Measurements from ENCODE around the gene CHST8. TPM values are rescaled to one million over a fixed set of nuclear protein-coding genes. Genes with fewer than 3 reads are reported as not detected.

CHST8 gene
- total RNA-seq, 1 experiment from 2014 or later: 25.7 TPM

- no peaks in the 10 kb centered on the region for H3K27me3 ChIP-seq
- DNase-seq: peak; percentile 96
- H3K27ac ChIP-seq: peak overlapping the region; percentile 100
- peaks cover 75% of the 10 kb centered on the region for H3K4me1 ChIP-seq
- H3K36me3 ChIP-seq: no peaks in the 10 kb centered on the region
- no peaks in the 10 kb centered on the region for H3K9me3 ChIP-seq (replicated peaks)
- H3K4me3 ChIP-seq: peak overlapping the region; percentile 5
Measured at GRCh38 chr19:33724721-33725060, 102.9 kb downstream of the CHST8 start.

GRCh38 chr19:33725567-33725966 lies 103.8 kb downstream of the CHST8 start:
- H3K27me3 ChIP-seq: no peaks in the 10 kb centered on the region
- H3K4me1 ChIP-seq: peaks cover 83% of the 10 kb centered on the region
- H3K36me3 ChIP-seq: no peaks in the 10 kb centered on the region
- peak overlapping the region; percentile 100 for H3K27ac ChIP-seq
- no peaks in the 10 kb centered on the region for H3K9me3 ChIP-seq (replicated peaks)
- no peak for DNase-seq
- H3K4me3 ChIP-seq: no peak overlapping the region

- peak; percentile 93 to 94 for DNase-seq
- Histone ChIP-seq H3K4me1 (peaks cover 94% of the 10 kb centered on the region), H3K27me3 (no peaks in the 10 kb centered on the region), H3K27ac (peak overlapping the region; percentile 100), H3K36me3 (no peaks in the 10 kb centered on the region), H3K9me3 (replicated peaks) (no peaks in the 10 kb centered on the region), H3K4me3 (peak overlapping the region; percentile 54)
Measured at GRCh38 chr19:33726756-33727155, 105.0 kb downstream of the CHST8 start.

GRCh38 chr19:33727331-33727998 lies 105.7 kb downstream of the CHST8 start:
- Histone ChIP-seq H3K4me1 (peaks cover 90% of the 10 kb centered on the region), H3K4me3 (peak overlapping the region; percentile 54), H3K27me3 (no peaks in the 10 kb centered on the region), H3K36me3 (no peaks in the 10 kb centered on the region), H3K27ac (peak overlapping the region; percentile 100), H3K9me3 (replicated peaks) (no peaks in the 10 kb centered on the region)
- DNase-seq: peak; percentile 98 to 99

- H3K36me3 ChIP-seq: no peaks in the 10 kb centered on the region
- H3K4me1 ChIP-seq: peaks cover 88% of the 10 kb centered on the region
- H3K27me3 ChIP-seq: no peaks in the 10 kb centered on the region
- H3K27ac ChIP-seq: peak overlapping the region; percentile 100
- peak overlapping the region; percentile 54 for H3K4me3 ChIP-seq
- H3K9me3 ChIP-seq (replicated peaks): peaks cover 4% of the 10 kb centered on the region; the same call in 1 of the 2 replicates
- no peak for DNase-seq
Measured at GRCh38 chr19:33728141-33728540, 106.4 kb downstream of the CHST8 start.

GRCh38 chr19:33730858-33731607 lies 109.3 kb downstream of the CHST8 start:
- H3K27me3 ChIP-seq: no peaks in the 10 kb centered on the region
- peaks cover 4% of the 10 kb centered on the region; the same call in 1 of the 2 replicates for H3K9me3 ChIP-seq (replicated peaks)
- H3K4me3 ChIP-seq: no peak overlapping the region

GRCh38 chr19:33731881-33732280 lies 110.1 kb downstream of the CHST8 start:
- Histone ChIP-seq H3K27me3 (no peaks in the 10 kb centered on the region), H3K4me3 (no peak overlapping the region), H3K9me3 (replicated peaks) (peaks cover 4% of the 10 kb centered on the region; the same call in 1 of the 2 replicates), H3K27ac (peak overlapping the region; percentile 79), H3K4me1 (peaks cover 53% of the 10 kb centered on the region), H3K36me3 (no peaks in the 10 kb centered on the region; the same call in 1 of the 2 replicates)
- peak; percentile 96 to 99 for DNase-seq

More at GRCh38 chr19:33730858-33731607, 109.3 kb downstream of the CHST8 start:
- no peak for DNase-seq
- no peaks in the 10 kb centered on the region; the same call in 1 of the 2 replicates for H3K36me3 ChIP-seq
- H3K27ac ChIP-seq: peak overlapping the region; percentile 79
- H3K4me1 ChIP-seq: peaks cover 61% of the 10 kb centered on the region

GRCh38 chr19:33734913-33735312 lies 113.2 kb downstream of the CHST8 start:
- no peak for DNase-seq
- Histone ChIP-seq H3K9me3 (replicated peaks) (peaks cover 4% of the 10 kb centered on the region; the same call in 1 of the 2 replicates), H3K4me1 (peaks cover 31% of the 10 kb centered on the region), H3K27ac (no peak overlapping the region), H3K27me3 (no peaks in the 10 kb centered on the region), H3K4me3 (no peak overlapping the region), H3K36me3 (no peaks in the 10 kb centered on the region; the same call in 1 of the 2 replicates)

GRCh38 chr19:33736158-33736557 lies 114.4 kb downstream of the CHST8 start:
- Histone ChIP-seq H3K4me3 (no peak overlapping the region), H3K9me3 (replicated peaks) (peaks cover 4% of the 10 kb centered on the region; the same call in 1 of the 2 replicates)

GRCh38 chr19:33736787-33737186 lies 115.0 kb downstream of the CHST8 start:
- Histone ChIP-seq H3K4me3 (no peak overlapping the region), H3K4me1 (peaks cover 20% of the 10 kb centered on the region), H3K36me3 (no peaks in the 10 kb centered on the region; the same call in 1 of the 2 replicates), H3K27ac (no peak overlapping the region), H3K27me3 (no peaks in the 10 kb centered on the region), H3K9me3 (replicated peaks) (peaks cover 4% of the 10 kb centered on the region; the same call in 1 of the 2 replicates)
- no peak for DNase-seq

More at GRCh38 chr19:33736158-33736557, 114.4 kb downstream of the CHST8 start:
- Histone ChIP-seq H3K4me1 (peaks cover 24% of the 10 kb centered on the region), H3K27ac (no peak overlapping the region), H3K36me3 (no peaks in the 10 kb centered on the region; the same call in 1 of the 2 replicates), H3K27me3 (no peaks in the 10 kb centered on the region)
- DNase-seq: no peak

GRCh38 chr19:33737681-33738371 lies 116.1 kb downstream of the CHST8 start:
- H3K4me3 ChIP-seq: no peak overlapping the region
- DNase-seq: no peak
- no peaks in the 10 kb centered on the region; the same call in 1 of the 2 replicates for H3K36me3 ChIP-seq
- H3K4me1 ChIP-seq: peaks cover 13% of the 10 kb centered on the region
- no peaks in the 10 kb centered on the region for H3K27me3 ChIP-seq
- peaks cover 2% of the 10 kb centered on the region; the same call in 1 of the 2 replicates for H3K9me3 ChIP-seq (replicated peaks)
- no peak overlapping the region for H3K27ac ChIP-seq

GRCh38 chr19:33740811-33741396 lies 119.2 kb downstream of the CHST8 start:
- Histone ChIP-seq H3K9me3 (replicated peaks) (no peaks in the 10 kb centered on the region), H3K27ac (peak overlapping the region; percentile 11; the same call in 1 of the 2 replicates), H3K4me3 (no peak overlapping the region), H3K27me3 (no peaks in the 10 kb centered on the region), H3K36me3 (no peaks in the 10 kb centered on the region), H3K4me1 (peaks cover 12% of the 10 kb centered on the region; the same call in 1 of the 2 replicates)
- DNase-seq: peak; percentile 86 to 95

GRCh38 chr19:33745297-33745696 lies 123.5 kb downstream of the CHST8 start:
- Histone ChIP-seq H3K27me3 (no peaks in the 10 kb centered on the region), H3K4me3 (no peak overlapping the region), H3K4me1 (peaks cover 8% of the 10 kb centered on the region; the same call in 1 of the 2 replicates), H3K36me3 (no peaks in the 10 kb centered on the region), H3K27ac (no peak overlapping the region), H3K9me3 (replicated peaks) (no peaks in the 10 kb centered on the region)
- DNase-seq: no peak

- H3K36me3 ChIP-seq: no peaks in the 10 kb centered on the region
Measured at GRCh38 chr19:33746159-33746558, 124.4 kb downstream of the CHST8 start.

More at GRCh38 chr19:33746159-33746558, 124.4 kb downstream of the CHST8 start:
- no peak overlapping the region for H3K4me3 ChIP-seq
- H3K9me3 ChIP-seq (replicated peaks): no peaks in the 10 kb centered on the region
- peaks cover 2% of the 10 kb centered on the region for H3K4me1 ChIP-seq
- H3K27ac ChIP-seq: no peak overlapping the region
- DNase-seq: no peak
- no peaks in the 10 kb centered on the region for H3K27me3 ChIP-seq

All from SJCRH30 (cell line).